GM04503 (cell line): ENCODE measurements around the gene RGS10.
"Not testable (repeated sequence)": the region's sequence is repeated elsewhere in the genome, so short reads cannot be mapped to it uniquely, and the experiment has no call there.

ENCODE experiments used
- DNase-seq: peaks from one replicate; pipeline ENCODE4 v3.0.0-alpha.2; 2012; ENCODE audit warnings: low read depth

Gene RGS10

DNA sequence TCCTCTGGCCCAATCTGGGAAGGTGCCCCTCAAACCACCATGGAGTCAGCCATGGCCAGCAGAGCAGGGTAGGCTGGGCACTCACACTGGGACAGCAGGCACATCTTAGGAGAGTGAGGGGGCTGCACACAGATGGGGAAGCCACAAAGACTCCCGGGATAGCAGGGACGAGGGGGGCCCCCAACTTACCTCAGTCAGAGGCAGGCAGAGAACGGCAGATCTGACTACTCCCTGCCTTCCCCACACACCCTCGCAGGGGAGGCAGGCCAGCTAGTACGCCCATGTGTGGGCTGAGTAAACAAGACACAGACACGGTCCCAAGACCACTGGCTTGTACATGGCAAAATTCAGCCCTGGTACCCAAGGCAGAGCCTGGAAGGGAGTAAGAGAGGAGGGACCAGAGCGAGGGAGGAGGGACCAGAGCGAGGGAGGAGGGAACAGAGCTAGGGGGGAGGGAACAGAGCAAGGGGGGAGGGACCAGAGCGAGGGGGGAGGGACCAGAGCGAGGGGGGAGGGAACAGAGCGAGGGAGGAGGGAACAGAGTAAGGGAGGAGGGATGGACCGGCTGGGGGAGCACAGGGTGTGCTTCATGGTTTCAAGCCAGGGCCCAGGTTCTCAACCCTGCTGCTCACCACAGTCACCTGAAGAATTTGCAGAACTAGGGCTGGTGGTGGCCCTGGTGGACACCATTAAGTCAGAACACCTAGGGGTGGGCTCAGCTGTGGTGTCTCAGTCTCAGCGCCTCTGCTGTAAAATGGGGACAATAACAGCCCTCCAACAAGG is 73.8 kb downstream of the RGS10 start:
- no peak for DNase-seq

DNA sequence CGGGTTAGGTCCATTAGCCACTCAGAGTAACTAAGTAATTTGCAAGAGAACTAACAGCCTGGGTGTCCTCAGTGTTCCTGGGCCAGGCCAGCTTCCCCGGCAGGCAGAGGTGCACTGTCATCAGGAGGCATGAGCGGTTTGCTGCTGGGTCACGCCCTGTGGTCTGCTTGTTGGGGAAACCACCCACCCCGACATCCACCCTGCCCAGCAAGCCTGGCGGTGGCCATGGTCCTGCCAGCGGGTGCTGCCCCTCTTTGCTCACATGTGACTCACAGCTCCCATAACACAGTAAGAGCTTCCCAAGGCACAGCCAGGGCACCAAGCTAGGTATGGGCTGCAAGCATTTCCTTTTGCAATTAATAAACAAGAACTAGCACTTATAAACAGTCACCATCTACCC is 75.9 kb downstream of the RGS10 start:
- DNase-seq: no peak

DNA sequence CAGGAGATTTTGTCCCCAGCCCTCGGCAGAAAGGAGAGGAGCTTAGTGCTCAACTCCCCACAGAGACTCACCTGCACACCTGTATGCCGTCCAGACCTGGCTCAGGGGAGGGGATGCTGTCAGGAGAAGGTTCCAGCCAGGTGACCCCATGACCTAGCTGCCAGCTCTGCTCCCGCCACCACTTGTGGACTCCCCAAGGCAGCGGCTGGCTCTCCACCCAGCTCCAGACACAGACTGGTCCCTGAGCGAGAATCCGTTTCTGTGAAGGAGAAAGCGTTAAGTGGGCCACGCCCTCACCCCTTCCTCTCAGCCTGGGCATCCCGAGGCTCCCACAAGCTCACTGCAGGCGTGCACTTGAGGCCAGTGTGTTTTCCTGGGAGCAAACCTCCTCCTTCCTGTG is 76.4 kb downstream of the RGS10 start:
- no peak for DNase-seq

DNA sequence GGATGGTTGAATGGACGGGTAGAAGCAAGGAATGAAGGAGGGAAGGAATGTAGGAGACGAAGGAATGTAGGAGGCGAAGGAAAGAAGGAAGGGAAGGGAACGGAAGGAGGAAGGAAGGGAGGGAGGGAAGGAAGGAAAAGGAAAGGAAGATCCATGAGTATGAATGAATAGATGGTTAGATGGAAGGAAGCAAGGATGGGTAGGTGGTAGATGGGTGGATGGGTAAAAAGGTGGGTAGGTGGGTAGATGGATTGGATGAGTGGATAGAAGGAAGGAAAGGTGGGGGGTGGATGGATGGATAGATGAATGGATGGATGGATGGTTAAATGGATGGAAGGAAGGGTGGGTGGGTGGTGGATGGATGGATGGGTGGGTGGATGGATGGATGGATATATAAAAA is 77.4 kb downstream of the RGS10 start:
- no peak for DNase-seq

DNA sequence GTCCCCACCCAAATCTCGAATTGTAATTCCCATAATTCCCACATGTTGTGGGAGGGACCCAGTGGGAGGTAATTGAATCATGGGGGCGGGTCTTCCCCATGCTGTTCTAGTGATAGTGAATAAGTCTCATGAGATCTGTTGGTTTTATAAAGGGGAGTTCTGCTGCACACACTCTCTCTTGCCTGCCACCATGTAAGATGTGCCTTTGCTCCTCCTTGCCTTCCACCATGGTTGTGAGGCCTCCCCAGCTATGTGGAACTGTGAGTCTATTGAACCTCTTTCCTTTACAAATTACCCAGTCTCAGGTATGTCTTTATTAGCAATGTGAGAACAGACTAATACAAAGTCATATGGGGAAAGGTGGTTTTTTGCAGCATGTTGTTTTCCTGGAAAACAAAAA is 79.3 kb downstream of the RGS10 start:
- not testable (repeated sequence) for DNase-seq

DNA sequence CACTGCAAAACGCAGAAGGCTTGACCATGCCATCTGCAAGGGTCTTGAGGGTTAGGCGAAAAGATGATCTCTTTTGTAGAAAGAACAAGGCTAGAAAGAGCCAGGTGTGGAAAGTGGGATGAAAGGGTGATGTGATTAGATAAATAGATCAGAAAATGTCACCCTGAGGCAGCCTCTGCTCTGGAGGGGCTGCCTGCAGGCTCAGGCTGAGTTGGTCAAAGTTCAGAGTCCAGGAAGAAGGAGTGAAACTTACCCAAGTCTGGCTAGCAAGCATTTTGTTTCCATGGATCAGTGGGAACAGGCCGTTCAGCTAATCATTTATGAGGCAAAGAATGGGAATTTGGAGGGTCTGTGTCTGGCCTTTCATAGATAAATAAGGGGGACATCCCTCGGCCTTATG is 79.7 kb downstream of the RGS10 start:
- no peak for DNase-seq

DNA sequence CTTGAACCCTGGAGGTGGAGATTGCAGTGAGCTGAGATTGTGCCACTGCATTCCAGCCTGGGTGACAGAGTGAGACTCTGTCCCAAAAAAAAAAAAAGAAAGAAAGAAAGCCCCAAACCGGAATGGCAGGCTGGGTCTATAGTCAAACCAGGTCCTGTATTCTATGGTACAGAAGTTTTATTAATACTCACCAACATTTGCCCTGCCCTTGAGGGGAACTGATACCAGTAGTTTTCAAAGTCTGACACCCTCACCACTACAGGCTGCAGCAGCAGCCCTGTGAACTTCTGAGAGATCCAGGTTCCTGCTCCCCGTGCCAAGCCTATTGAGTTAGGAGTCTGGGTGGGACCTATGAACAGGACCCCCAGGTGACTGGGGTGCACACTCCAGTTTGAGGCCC is 80.6 kb downstream of the RGS10 start:
- DNase-seq: no peak

DNA sequence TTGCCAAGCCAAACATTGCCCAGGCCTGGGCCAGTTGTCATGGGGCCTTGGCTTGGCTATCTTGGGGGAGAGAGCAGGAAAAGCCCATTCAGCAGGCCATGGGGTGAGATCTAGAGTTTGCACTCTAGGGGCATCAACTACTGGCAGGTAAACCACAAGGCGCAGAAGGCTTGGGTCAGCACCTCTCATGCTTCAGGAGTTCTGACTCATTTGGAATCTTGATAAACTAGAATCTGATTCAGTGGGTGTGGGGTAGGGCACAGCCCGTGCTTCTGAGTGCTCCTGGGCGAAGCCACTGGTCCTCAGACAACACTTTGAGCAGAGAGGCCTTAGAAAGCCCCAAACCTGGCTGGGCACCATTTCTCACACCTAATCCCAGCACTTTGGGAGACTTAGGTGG is 81.1 kb downstream of the RGS10 start:
- DNase-seq: no peak

DNA sequence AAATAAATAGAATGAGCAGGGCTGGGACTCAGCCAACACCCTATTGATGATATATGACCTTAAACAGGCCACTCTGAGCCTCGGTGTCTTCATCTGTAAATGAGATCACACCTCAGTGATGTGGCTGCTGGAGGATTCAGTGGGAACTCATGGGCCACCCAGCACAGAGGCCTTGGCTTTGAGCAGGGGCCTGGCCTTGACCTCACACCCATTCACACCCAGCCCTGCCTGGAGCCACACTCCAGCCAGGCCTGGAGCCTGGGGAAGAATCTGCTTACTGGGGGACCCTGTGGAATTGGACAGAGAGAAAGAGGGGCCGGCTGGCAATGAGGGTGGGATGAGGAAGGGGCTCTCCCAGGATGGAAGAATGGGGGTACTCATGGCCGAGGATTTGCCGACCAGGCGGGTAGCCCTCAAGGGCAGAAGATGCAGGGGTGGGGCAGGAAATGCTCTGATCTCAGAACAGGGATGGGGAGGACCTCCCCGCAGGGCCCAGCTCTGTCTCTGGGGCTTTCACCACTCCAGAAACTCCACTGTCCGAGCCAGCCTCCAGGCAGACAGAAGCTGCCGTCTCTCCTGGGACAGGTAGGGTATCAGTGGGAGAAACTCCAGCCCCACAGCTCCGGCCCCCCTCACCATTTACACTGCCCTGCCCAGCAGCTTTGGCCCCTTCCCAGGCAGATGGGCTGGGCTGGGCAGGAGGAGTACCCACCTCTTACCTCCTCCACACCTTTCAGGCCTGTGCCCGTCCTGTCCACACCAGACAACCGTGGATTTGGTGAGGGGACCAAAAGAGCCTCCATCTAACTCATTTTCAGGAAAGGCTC is 81.9 kb downstream of the RGS10 start:
- DNase-seq: no peak

GRCh38 chr10:119459681-119460340 is 82.7 kb downstream of the RGS10 start:
- no peak for DNase-seq

DNA sequence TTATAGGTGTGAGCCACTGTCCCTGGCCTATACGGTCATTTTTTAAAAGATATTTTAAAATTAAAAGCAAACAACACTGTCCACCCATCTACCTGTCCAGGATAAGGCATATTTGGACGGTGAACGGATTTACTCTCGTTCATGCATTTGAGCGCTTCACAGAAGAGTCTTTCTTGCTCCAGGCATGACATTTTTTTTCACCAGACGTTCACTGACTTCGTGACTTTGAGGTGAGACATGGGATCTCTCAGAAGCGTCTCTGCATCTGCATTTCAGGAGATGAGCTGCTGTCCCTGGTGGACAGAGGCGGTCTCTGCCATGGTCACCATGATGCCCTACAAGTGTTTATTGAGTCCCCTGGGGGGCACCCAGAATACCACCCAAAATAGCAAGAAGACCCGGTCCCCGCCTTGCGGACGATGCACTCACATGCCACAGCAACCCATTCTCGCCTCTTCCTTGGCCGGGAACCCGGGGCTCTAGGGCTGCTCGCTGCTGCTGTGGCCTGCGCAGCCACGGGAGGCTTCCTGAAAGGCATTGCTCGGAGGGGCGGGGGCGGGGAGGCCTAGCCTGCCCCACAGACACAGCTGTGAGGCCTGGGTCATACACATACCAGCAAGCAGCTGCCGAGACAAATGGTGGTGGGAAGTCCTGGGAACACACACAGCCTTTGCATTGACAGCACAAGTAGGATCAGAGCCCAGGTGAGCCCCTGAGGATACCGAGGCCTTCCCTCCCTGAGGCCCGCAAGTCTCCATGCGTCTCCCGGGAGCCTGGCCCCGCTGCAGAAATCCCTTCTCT is 84.4 kb downstream of the RGS10 start:
- DNase-seq: no peak

DNA sequence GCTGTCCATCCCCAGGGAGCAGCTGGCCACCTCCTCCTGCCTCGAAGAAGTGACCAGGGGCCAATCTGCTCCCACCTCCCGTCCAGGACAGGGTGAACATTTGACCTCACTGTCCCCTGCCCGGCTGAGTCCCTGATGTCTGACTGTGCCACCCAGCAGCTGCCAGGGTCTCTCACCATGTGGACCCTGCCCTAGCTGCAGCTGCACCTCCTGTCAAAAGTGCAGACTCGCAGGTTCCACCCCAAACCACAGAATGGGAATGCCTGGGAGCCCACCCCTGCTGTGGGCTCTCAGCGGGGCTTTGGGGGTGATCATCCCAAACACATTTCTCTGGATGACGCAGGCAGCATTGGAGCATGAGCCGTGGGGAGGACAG is 86.1 kb downstream of the RGS10 start:
- no peak for DNase-seq

DNA sequence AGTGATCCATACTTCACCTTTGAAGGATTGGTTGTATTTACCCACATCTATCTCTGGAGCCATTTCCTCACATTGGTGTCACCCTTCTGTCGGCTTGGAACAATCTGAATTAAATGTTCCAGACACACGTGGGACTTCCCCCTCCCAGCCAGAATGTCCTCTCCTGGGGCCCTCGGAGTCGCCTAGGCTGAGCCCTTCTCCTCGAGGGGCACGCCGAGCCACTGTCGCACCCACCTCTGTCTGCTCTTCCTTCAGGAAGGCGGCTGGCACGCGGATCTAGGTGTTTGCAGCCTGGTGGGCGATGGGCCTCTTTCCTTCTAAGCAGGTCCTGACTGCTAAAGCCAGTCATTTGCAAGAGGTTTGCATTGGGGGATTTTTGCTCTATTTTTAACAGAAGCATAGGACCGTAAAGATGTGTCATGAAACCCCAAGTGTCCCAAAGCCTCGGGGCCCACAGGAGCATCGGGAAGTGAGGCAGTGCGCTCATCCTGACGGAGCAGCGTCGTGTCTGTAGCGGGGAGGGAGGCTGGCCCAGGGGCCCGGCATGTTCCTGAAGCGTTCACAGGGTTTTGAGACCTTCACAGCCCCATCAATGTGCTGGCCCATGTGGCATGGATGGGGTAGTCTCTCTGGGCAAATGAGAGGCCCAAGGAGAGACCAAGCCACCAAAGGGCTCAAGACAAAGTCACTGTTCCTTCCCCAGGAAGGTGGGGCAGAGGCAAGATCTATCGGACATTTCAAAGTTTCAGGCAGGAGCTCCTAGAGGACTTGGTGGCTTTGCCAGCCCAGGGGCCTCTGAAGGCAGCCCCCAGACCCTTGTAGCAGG is 86.7 kb downstream of the RGS10 start:
- no peak for DNase-seq

DNA sequence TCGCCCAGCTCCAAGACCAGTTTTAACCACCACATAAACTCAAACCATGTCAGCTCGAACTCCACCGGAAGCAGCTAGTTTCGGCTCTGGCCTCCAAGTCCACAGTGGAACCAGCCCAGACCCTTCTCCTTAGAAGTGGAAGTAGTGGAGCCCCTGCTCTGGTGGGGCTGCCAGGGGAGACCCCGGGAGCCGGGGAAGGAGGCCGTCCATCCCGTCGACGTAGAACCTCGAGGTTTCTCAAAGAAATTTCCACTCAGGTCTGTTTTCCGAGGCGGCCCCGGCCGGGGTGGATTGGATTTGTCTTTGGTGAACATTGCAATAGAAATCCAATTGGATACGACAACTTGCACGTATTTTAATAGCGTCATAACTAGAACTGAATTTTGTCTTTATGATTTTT is 87.5 kb downstream of the RGS10 start:
- DNase-seq: no peak

DNA sequence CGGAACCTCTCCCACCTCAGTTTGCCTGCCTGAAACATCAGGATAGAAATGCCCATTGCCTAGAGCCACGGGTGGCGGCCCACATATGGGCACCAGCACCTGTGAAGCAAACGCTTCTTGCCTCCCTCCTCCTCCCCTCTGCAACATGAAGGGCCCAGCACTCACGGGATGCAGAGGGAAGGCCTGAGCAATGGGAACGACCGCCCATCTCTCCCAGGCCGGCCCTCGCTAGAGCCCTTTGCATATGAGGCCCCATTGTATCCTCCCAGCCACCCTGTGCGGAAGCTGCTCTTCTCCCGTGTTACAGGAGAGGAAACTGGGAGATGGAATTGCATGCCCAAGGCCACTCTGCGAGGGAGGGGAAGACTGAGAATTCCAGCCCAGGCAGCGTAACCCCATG is 88.2 kb downstream of the RGS10 start:
- no peak for DNase-seq

- DNase-seq: no peak
Observed at GRCh38 chr10:119453313-119453712, 89.2 kb downstream of the RGS10 start.

GRCh38 chr10:119452396-119452795 is 90.1 kb downstream of the RGS10 start:
- DNase-seq: no peak

GRCh38 chr10:119451300-119451896 is 91.1 kb downstream of the RGS10 start:
- no peak for DNase-seq

GRCh38 chr10:119450606-119451299 is 91.8 kb downstream of the RGS10 start:
- DNase-seq: no peak
